Keratinocyte (primary cell): ENCODE data around the gene DNMT3A.

Source experiments
- EZH2 ChIP-seq: IDR thresholded peaks from one replicate; pipeline ENCODE4 v1.6.1; 2012; ENCODE audit warnings: inconsistent platforms, mild to moderate bottlenecking, low read length, moderate library complexity
- TF ChIP-seq, protein P1 (sequence below), 3 experiments: IDR thresholded peaks in 1 of 3; conservative IDR thresholded peaks in 1 of 3; optimal IDR thresholded peaks in 1 of 3; 2 replicates in 2 of 3; 3 replicates in 1 of 3; pipeline versions ENCODE3 to v1.5.1; 2011; ENCODE audit warnings: low read length in 3 of 3, mild to moderate bottlenecking in 3 of 3, moderate library complexity in 2 of 3, control low read depth in 1 of 3, inconsistent platforms in 1 of 3; ENCODE audit not compliant: insufficient read depth in 2 of 3; ENCODE audit errors: extremely low read depth in 1 of 3

DNA sequence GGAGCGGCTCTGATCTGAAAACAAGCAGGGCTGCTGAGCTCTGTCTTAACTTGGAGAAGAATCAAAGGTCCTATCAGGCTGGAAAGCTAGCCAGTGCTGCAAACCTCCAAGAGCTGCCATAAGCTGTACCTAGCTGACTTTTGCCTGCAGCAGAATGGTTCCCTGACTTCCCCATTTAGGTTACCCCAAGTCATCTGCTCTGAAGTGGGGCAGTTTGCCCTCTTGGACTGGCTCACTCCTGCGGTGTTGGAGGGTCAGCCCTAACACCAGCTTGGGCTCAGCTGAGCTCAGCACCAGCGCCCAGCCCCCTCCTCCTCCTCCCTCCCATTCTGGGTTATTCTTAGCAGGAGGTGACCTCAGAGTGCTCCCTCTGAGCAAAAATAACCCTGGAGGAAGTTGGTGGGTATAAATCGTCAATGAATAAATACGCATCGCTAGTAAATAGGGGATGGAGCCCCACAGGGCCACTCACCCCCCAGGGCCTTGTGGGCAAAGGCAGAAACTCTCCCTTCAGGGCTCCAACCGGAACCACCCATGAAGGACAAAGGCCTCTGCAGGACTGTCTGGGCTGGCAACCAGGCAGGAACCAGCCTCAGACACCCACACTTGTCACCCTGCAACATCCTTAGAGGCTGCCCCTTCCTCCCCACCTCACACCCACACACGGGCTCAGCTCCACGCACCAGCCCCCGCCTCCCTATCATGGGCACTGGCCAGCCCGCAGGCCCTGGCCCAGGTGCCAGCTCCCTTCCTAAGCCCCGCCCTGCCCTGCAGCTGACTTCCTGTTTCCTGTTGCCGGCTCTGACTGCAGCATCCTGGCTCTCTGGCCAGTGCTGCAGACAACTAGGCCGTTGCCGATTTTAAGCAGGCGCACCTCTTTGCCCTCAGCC, 46.9 kb downstream of the DNMT3A start:
- TF ChIP-seq, protein P1, sequence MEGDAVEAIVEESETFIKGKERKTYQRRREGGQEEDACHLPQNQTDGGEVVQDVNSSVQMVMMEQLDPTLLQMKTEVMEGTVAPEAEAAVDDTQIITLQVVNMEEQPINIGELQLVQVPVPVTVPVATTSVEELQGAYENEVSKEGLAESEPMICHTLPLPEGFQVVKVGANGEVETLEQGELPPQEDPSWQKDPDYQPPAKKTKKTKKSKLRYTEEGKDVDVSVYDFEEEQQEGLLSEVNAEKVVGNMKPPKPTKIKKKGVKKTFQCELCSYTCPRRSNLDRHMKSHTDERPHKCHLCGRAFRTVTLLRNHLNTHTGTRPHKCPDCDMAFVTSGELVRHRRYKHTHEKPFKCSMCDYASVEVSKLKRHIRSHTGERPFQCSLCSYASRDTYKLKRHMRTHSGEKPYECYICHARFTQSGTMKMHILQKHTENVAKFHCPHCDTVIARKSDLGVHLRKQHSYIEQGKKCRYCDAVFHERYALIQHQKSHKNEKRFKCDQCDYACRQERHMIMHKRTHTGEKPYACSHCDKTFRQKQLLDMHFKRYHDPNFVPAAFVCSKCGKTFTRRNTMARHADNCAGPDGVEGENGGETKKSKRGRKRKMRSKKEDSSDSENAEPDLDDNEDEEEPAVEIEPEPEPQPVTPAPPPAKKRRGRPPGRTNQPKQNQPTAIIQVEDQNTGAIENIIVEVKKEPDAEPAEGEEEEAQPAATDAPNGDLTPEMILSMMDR (optimal IDR thresholded peaks at IDR 0.05 in 1 of 3, IDR thresholded peaks at IDR 0.05 in 1 of 3, conservative IDR thresholded peaks at IDR 0.05 in 1 of 3; ENCODE audit: extremely low read depth in 1 of 3, insufficient read depth in 2 of 3, low read length in 3 of 3) = no peak
- no peak for TF ChIP-seq EZH2
